GM21528 (cell line): ENCODE measurements around the gene EXOSC9.
A peak's percentile ranks its signal among the peaks of the same experiment; 100 is the strongest.

Experiments
- ATAC-seq: cut with Tn5 transposase; IDR thresholded peaks from one replicate; pipeline ENCODE4 v1.9.1; 2021; ENCODE audit warnings: mild to moderate bottlenecking, moderate library complexity; ENCODE audit not compliant: unreplicated experiment, low FRiP score

EXOSC9 gene

GRCh38 chr4:121822796-121823504, 21.8 kb downstream of the EXOSC9 start:
- ATAC-seq, result peak; percentile 55

GRCh38 chr4:121823505-121824170, 22.5 kb downstream of the EXOSC9 start, which contains the start of gene CCNA2:
TSS of gene CCNA2 (minus strand) at chr4:121823883. CDS start at chr4:121823628, 255 bp downstream.
- peak; percentile 94 for ATAC-seq

- ATAC-seq, result peak; percentile 5
Observed at GRCh38 chr4:121824171-121824527, 23.0 kb downstream of the EXOSC9 start.

GRCh38 chr4:121824950-121825349, 23.8 kb downstream of the EXOSC9 start:
- ATAC-seq, result no peak

- no peak for ATAC-seq
Observed at GRCh38 chr4:121827853-121828252, 26.7 kb downstream of the EXOSC9 start.

GRCh38 chr4:121829511-121829910, 28.4 kb downstream of the EXOSC9 start:
- ATAC-seq, result no peak

GRCh38 chr4:121838136-121838535, 37.0 kb downstream of the EXOSC9 start:
- no peak for ATAC-seq

GRCh38 chr4:121842862-121843261, 41.7 kb downstream of the EXOSC9 start:
- ATAC-seq, result no peak

- ATAC-seq, result no peak
Observed at GRCh38 chr4:121846662-121847061, 45.5 kb downstream of the EXOSC9 start.

- ATAC-seq, result no peak
Observed at GRCh38 chr4:121851354-121851753, 50.2 kb downstream of the EXOSC9 start.

GRCh38 chr4:121860121-121860520, 59.0 kb downstream of the EXOSC9 start:
- ATAC-seq, result no peak

- no peak for ATAC-seq
Observed at GRCh38 chr4:121861426-121861825, 60.3 kb downstream of the EXOSC9 start.

- ATAC-seq, result no peak
Observed at GRCh38 chr4:121863799-121864198, 62.7 kb downstream of the EXOSC9 start.
